ENCODE measurements around the gene GTF2F2.
A peak's percentile ranks its signal among the peaks of the same experiment; 100 is the strongest.

Gene GTF2F2, protein sequence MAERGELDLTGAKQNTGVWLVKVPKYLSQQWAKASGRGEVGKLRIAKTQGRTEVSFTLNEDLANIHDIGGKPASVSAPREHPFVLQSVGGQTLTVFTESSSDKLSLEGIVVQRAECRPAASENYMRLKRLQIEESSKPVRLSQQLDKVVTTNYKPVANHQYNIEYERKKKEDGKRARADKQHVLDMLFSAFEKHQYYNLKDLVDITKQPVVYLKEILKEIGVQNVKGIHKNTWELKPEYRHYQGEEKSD

GRCh38 chr13:45119991-45120864, at the start of gene GTF2F2:
Gene GTF2F2, plus strand, starts transcription at chr13:45120510. Its CDS starts 146 bp downstream, at chr13:45120656.
- DNase-seq (ENCODE audit: low spot score), result peak; percentile 91

DNA sequence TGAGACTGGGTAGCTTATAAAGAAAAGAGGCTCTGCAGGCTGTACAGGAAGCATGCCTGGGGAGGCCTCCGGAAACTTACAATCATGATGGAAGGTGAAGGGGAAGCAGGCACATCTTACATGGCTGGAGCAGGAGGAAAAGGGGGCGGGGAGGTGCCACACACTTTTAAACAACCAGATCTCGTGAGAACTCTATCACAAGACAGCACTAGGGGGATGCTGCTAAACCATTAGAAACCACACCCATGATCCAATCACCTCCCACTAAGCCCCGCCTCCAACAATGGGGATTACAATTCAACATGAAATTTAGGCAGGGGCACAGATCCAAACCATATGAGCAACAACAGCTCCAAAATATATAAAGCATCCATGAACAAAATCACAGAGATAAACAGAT, 46.5 kb upstream of the GTF2F2 start:
- no peak for DNase-seq (ENCODE audit: low spot score)

DNA sequence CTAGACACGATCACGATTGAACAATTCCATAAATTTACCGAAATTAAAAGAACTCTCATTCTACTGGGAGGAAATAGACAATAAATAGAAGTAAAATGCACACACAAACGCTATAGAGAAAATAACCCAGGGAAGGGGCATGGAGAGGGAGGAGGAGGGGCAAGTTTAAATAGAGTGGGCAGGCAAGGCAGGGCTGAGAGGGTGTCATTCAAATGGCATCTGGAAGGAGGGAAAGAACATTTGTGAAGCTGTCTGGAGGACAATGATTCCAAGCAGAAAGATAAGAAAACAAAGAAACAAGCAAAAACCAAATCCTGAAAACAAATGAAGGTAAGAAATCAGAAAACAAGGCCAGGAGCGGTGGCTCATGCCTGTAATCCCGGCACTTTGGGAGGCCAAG, 45.6 kb upstream of the GTF2F2 start:
- DNase-seq (ENCODE audit: low spot score), result no peak

GRCh38 chr13:45078003-45078402, 42.3 kb upstream of the GTF2F2 start:
- DNase-seq (ENCODE audit: low spot score), result no peak

DNA sequence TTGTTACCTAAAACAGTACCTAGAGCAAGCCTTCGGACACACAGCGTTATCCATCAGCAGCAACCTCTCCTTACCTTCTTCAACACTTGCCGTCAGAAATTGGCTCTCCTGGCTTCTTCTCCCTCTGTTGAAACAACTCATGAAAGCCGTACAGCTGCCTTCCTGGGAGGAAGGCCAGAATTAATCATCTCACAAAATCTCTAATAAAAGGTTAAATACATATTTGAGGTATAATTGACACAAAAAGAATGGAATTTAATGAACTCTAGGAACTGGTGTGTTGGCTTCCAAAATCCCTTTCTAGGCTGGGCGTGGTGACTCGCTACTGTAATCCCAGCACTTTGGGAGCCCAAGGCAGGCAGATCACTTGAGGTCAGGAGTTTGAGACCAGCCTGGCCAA, 37.3 kb upstream of the GTF2F2 start:
- DNase-seq (ENCODE audit: low spot score), result no peak

DNA sequence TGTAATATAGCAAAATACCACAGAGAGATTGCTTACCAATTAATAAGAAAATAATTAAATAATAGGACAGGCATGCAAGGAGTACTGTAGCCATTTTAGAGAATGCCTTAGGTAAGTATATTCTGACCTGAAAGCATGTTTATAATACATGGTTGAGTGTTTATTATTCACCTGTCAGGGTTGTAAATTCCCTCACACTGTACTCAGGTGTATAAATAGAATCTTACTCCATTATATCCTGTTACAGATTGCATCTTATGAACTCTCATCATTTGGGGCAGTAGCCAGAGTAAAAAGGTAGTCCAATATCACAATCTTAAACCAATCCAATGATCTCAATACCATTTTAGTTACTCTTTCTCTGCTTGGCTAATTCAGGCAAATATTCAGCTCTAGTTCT, 35.8 kb upstream of the GTF2F2 start:
- no peak for DNase-seq (ENCODE audit: low spot score)

GRCh38 chr13:45086484-45086883, 33.8 kb upstream of the GTF2F2 start:
- DNase-seq (ENCODE audit: low spot score), result no peak

- no peak for DNase-seq (ENCODE audit: low spot score)
These were observed 27.6 kb upstream of the GTF2F2 start for GRCh38 chr13:45092663-45093062.

- DNase-seq (ENCODE audit: low spot score), result no peak
These were observed 19.6 kb upstream of the GTF2F2 start for GRCh38 chr13:45100573-45101262.

DNA sequence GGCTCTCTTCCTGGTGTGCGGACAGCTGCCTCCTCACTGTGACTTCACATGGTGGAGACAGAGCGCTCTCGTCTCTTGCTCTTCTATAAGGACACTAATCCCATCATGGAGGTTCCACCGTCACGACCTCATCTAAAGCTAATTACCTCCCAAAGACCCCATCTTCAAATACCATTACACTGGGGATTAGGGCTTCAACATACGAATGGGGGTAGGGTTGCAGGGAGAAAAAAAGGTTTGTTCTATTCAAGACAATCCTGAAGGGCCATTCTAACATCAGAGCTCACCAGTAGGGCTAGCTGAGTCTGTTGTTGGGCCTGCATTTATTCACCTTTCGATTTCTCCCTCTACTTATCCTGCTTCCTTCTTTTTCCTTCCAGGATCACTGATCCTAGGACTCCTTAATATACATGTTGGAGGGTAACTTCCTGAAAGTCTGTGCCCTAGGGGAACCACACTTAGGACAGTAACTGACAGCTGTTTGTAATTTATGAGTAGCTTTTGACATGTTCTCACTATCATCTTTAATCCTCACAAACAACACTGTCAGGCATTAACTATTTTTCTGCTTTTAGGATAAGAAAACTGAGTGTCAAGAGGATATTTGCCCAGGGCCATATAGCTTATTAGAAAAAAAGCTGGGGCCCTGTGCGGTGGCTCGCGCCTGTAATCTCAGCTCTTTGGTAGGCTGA, 18.8 kb upstream of the GTF2F2 start:
- DNase-seq (ENCODE audit: low spot score), result no peak

DNA sequence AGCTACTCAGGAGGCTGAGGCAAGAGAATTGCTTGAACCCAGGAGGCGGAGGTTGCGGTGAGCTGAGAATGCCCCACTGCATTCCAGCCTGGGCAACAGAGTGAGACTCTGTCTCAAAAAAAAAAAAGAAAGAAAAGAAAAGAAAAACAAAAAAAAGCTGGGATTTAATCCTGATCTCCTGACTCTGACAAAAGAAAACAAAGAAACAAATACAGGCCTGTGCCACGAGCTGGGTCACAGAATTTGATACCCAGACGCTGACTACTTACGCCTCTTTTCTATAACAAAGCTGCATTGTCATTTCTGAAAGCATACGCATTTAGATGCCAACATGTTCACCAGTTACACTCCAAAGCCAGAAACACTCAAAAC, 18.2 kb upstream of the GTF2F2 start:
- no peak for DNase-seq (ENCODE audit: low spot score)

DNA sequence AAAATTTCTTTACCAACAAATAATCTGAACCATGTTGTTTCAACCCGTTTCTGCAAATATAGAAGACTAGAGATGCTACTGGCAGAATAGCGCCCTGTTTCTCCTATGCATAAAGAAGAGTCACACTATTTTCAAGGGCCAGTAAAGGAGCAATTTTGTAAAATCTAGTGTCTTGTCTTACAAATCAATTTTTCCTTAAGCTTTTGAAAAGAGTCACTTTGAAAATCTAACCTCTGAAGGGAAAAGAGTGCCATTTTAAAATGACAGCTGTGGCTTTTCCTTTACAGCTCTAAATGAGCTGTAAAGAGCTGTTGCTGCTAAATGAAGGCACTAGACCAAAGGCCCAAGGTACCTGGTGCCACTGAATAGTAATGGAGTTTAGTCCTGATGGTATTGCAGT, 16.9 kb upstream of the GTF2F2 start:
- no peak for DNase-seq (ENCODE audit: low spot score)

- no peak for DNase-seq (ENCODE audit: low spot score)
These were observed 16.0 kb upstream of the GTF2F2 start for GRCh38 chr13:45104261-45104660.

DNA sequence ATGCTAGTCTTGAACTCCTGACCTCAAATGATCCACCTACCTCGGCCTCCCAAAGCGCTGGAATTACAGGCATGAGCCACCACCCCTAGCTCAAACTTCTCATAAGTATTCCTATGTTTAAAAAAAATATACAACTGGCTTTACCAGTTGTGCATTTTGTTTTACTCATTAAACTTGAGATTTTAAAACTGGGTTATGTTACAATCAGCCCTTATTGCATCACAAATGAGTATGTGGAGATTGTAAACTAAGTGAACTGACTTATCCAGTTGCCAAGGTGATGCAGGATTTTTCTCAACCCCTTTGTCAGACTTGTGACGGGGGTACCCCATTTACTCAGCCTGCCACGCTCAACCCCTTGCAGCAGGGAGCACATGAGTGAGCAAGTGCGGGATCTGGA, 14.4 kb upstream of the GTF2F2 start:
- DNase-seq (ENCODE audit: low spot score), result no peak

DNA sequence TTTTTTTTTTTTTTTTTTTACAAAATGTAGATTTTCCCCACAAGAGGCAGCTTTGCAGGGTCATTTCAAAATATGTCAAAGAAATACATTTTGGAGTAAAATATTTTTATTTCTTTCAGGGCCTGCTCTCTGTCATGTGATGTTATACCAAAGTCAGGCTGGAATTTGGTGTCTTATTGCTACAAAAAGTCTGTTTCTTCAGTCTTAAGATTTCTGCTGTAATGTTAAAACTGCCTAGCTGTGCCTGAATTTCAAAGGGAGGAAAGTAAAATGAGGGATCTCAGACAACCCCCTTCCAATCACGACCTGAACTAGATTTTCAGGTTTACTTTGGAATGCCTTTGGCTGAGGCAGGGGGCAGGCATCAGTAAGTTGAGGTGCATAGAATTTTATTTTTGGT, 12.8 kb upstream of the GTF2F2 start:
- DNase-seq (ENCODE audit: low spot score), result no peak

- DNase-seq (ENCODE audit: low spot score), result no peak
These were observed 11.6 kb upstream of the GTF2F2 start for GRCh38 chr13:45108716-45109101.

DNA sequence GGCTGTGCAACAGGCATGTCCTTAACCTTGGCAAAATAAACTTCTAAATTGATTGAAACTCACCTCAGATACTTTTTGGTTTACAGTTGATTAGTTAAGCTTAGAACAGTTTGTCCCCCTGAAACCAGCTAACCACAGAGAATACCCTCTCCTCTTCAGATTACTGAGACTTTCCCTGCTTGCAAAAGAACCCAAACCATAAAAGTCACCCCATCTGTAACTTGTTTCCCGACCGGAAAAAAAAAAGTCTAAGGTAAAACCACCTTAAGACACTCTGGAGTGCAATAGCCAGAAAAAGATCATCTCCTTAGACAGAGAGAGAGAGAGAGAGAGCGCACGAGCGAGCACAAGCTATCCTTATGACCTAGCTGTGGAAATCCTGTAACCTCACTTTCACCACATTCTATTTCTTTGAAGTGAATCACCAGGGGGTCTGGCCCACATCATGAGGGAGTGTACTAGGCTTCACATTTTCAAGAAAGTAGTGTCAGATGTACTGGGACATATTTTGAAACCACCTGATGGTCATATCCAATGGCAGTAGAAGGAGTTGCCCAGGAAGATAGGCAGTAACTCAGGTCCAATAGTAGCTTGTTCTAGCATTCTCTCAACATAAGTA, 11.1 kb upstream of the GTF2F2 start:
- DNase-seq (ENCODE audit: low spot score), result no peak

GRCh38 chr13:45113233-45114224, 6.8 kb upstream of the GTF2F2 start:
- no peak for DNase-seq (ENCODE audit: low spot score)

DNA sequence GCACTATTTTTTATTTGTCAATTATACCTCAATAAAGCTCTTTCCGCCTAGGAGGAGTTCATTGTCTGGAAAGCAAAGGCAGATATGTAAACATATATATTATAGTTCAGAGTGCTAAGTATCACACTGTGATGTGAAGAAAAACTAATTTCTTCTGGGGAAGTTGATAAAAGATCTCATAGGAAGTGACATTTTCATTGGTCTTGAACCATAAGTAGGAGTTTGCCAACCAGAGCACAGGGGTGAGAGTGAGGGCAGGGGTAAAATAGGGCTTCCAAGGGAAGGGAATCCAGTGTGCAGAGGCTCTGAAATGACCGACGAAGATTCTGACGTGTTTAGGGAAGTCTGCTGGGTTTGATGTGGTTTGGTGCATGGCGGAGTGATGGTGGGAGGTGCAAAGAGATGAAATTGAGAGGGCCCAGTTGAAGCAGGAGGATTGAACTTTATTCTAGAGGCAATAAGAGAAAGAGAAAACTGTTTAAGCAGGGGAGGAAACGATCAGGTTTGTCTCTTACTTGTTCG, 780 bp upstream of the GTF2F2 start:
- DNase-seq (ENCODE audit: low spot score), result peak; percentile 45

All from RKO (cell line).